Measurements from ENCODE around the gene IFNW1.

The IFNW1 gene

GRCh38 chr9:21110708-21111576 lies 30.7 kb downstream of the IFNW1 start:
- peak; percentile 87 for DNase-seq (ENCODE audit: low spot score)

GRCh38 chr9:21104787-21105186 lies 36.8 kb downstream of the IFNW1 start:
- DNase-seq (ENCODE audit: low spot score) = peak; percentile 22

GRCh38 chr9:21102305-21102704 lies 39.3 kb downstream of the IFNW1 start:
- DNase-seq (ENCODE audit: low spot score) = no peak

GRCh38 chr9:21097817-21098216 lies 43.8 kb downstream of the IFNW1 start:
- no peak for DNase-seq (ENCODE audit: low spot score)

- DNase-seq (ENCODE audit: low spot score) = no peak
Observed at GRCh38 chr9:21096901-21097255, 44.8 kb downstream of the IFNW1 start.

GRCh38 chr9:21096172-21096900 lies 45.3 kb downstream of the IFNW1 start:
- peak; percentile 45 for DNase-seq (ENCODE audit: low spot score)

- no peak for DNase-seq (ENCODE audit: low spot score)
Observed at GRCh38 chr9:21095561-21095960, 46.1 kb downstream of the IFNW1 start.

All from Ammon's horn (tissue), 1 donor.